Right renal cortex interstitium (tissue), 3 donors: ENCODE measurements around the gene PEAR1. TPM values are rescaled to one million over a fixed set of nuclear protein-coding genes. Genes with fewer than 3 reads are reported as not detected.
"Not testable (repeated sequence)": the region's sequence is repeated elsewhere in the genome, so short reads cannot be mapped to it uniquely, and the experiment has no call there.

ENCODE experiments used
- DNase-seq, 3 donors: peaks; one replicate each; pipeline ENCODE4 v3.0.0-alpha.2; 2013; ENCODE audit warnings: low read depth in 3 of 3, low spot score in 2 of 3
- polyA plus RNA-seq, 3 donors: library from polyadenylated mRNA; unstranded; fragments of 120-200 nt; gene quantifications; one replicate each; pipeline ENCODE4 v1.2.1, GENCODE V29; 2013; ENCODE audit not compliant: insufficient read length in 3 of 3

Gene PEAR1
- polyA plus RNA-seq, 3 donors = 16.7 to 19.2 (median 17.7) TPM

DNA sequence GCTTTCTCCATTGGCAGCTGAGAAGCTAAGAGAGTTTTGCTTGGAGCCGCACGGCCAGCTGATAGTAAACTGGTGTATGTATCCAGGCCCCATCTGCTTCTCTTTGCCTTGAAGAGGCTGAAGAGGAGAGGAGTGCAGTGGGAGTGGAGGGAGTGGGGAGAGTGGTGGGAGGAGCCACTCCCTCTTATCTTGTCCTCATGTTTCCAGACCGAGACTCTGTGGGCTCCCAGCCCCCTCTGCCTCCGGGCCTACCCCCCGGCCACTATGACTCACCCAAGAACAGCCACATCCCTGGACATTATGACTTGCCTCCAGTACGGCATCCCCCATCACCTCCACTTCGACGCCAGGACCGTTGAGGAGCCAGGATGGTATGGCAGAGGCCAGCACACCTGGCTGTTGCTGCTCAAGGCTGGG is 20.9 kb downstream of the PEAR1 start:
- no peak for DNase-seq

DNA sequence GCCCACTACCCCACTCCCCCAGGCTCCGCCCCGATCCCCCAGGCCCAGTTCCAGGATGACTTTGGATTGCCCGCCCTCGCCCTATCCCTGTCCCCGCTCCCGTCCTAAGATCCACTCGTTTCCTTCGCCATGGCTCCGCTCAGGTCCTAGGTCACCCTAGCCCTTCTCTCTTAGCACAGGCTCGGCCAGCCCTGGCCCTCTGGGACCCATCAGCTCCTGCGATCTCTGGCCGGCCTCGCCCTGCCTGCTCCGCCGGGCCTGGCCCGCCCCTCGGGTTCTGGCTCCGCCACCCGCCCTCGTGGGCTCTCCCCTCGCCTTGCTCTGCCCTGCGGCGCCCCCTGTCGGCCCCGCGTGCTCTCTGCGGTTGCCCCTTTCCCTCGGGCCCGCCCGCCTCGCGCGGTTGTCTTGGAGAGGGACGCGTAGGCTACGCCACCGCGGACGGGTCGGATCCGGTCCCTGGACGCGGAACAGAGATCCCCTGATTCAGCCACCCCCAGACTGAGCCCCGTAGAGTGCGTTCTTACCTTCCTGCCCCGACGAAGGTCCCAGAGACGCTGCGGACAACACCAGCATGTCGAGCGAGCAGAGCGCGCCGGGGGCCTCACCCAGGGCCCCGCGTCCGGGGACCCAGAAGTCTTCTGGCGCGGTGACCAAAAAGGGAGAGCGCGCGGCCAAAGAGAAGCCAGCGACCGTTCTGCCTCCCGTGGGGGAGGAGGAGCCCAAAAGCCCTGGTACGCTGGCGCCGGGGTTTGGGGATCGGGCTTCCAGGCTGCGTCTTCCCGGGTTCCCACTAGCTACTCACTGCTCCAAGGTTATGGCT is 26.9 kb downstream of the PEAR1 start, which contains the start of gene LRRC71:
TSS of gene LRRC71 (plus strand) at position 400 of the 820 bp plus-strand sequence. CDS start at position 572, 172 bp downstream.
- peak in 2 of 3 donors; percentile 59 to 72 for DNase-seq

DNA sequence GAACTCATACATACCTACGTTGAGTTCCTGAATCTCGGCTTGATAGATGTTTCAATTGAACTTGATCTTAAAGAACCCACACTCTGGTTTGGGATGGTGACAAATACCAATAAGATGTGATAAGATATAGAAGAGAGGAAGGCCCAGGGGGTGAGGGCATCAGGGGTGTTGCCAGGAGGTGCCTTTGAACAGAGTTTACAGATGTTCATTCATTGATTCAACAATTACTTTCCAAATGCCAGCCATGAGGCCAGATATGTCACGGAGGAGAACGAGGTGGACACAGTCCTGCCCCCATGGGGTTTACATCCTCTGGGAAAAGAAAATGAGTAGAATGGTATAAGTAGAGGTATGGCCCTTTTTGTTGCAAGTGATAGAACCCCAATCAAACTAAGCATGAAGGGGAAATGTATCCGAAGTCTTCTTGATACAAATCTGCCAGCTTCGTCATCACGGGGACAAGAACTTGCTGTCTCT is 27.6 kb downstream of the PEAR1 start:
- DNase-seq = no peak

DNA sequence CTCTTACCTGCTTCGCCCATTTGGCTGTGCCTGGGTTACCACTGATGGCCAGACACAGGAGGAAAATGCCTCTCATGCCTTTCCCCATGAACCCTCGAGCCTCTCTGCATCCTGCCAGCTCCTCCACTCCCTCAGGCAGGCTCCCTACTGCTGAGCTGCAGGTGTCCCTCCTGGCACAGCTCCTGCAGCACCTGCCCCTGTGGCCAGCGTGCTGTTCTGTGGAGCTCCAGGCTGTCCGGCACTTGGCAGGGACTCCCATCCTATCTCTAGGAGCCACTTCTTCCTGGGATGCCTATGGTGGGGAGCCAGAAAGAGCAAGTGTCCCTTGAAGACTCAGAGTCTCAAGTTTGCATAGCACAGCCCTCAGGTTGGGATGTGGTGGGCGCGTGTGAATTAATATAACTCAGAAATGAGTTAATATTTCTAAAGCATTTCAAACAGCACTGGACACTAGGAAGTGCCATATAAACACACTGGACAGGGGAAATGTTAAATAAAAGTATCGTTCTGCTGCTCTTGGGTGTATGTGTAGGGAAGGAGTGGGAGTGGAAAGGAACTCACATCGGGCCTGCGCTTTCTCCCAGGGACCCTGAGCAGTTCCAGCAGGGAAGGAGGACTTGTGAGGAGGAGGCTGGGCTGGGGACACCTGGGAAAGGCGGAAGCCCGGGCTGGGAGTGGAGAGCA is 29.6 kb downstream of the PEAR1 start:
- no peak for DNase-seq

DNA sequence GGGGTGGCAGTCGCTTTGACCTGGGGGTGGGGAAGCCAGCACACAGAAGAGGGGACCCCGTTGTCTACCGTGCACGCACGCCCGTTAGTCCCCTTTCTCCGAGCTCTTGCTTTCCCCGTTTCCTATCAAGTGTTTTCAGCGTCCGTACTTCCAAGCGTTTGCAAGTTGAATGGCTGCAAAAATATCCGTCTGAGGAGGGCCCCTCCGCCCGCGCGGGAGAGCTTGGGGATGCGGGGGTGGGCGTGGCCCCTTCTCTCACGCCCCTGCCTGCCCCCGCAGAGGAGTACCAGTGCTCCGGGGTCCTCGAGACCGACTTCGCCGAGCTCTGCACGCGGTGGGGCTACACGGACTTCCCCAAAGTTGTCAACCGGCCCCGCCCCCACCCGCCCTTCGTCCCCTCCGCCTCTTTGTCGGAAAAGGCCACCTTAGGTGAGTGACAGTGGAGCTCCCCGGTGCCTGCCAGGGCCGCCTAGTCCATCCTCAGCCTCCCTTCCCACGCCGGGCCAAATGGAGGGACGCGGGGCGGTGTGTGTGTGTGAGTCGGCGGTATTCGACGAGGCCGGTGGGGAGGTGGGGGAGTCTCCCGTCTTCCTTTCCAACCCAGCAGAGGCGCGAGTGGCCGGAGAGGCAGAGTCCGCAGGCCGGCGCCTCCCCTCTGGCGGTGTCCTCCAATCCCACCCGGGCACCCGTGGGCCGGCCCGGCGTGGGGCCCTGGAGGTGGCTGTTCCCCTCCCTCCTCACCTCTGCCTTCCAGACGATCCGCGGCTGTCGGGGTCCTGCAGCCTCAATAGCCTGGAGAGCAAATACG is 30.4 kb downstream of the PEAR1 start:
- no peak for DNase-seq

DNA sequence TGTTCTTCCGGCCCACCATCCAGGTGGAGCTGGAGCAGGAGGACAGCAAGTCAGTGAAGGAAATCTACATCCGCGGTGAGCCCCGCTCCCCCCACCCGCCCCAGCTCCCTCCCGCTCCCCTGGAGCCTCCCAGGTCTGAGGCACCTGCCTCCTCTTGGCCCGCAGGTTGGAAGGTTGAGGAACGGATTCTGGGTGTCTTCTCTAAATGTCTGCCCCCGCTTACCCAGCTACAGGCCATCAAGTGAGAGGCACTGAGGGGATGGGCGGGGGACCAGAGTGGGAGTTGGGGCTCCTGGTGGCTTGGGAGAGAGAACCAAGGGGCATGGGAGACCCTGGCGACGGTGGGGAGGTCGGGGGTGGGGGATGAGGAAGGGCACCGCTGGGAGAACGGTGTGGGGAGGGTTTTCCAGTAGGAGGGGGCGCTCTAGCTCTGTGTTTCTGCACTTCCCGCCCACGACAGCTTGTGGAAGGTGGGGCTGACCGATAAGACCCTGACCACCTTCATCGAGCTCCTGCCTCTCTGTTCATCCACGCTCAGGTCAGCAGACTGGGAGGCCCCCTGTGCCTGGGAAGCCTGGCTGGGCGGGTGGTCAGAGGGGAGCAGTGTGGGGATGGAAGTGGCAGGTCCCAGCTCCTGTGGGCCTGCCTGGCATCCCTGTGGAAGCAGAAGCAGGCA is 31.1 kb downstream of the PEAR1 start:
- DNase-seq = no peak

DNA sequence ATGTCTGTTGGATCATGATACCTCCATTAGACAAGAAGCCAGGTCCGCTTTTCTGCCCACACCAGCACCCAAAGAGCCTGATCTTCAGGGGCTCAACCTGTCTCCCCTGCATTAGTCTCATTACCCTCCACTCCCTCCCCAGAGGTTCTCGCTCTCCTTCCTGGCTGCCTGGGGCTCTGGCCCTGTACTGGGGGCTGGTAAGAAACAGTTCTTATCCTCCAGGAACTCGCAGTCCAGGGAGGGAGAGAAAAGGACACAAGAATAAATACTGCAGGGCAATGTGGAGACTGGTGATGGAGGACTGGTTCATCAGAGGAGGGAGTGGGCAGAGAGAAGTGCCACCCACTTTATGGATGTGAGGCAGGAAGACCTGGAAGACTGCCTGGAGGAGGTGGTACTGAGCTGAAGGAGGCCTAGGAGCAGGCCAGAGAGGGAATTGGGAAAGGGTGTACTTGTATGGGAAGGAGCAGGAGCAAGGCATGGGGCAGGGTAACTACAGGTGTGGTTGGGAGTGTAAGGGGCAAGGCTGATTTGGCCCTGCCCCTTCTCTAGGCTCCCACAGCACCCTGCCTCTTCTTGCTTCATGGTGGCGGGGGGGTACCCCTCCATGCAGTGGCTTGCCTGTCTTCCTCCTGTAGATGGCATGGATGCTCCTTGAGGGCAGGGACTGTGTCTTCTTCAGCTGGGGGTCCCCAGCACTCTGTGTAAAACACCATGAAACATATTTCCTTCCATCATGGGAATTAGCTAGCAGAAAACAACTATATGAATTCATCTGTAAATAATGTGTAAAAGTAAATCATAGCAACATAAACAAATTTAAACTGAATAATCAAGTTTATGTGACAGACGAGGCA is 31.9 kb downstream of the PEAR1 start:
- DNase-seq = no peak

DNA sequence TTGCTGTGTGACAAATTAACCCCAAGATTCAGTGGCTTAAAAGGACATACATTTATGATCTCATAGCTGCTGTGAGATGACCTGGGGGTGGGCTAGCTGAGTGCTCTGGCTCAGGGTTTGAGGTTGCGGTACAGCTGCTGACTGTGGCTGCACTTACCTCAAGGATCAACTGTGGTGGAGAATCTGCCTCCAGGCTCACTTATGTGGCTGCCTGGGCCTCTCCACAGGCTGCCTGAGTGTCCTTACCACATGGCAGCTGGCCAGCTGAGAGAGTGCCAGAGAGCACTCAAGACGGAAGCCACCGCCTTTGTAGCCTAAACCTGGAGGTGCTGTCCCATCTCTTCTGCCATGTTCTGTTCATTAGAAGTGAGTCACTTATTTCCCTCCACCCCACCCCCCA is 32.7 kb downstream of the PEAR1 start:
- no peak for DNase-seq

DNA sequence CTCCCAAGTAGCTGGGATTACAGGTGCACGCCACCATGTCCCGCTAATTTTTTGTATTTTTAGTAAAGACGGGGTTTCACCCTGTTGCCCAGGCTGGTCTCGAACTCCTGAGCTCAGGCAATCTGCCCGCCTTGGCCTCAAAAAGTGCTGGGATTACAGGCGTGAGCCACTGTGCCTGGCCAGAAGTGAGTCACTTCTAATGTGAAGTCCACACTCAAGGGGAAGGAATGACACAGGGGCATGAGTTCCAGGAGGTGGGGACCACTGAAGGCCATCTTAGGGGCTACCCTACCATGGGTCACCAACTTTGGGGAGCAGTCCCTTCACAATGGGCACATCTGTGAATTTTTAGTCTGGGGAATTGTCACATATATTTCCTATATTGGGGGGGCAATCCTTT is 33.2 kb downstream of the PEAR1 start:
- DNase-seq = not testable (repeated sequence)

DNA sequence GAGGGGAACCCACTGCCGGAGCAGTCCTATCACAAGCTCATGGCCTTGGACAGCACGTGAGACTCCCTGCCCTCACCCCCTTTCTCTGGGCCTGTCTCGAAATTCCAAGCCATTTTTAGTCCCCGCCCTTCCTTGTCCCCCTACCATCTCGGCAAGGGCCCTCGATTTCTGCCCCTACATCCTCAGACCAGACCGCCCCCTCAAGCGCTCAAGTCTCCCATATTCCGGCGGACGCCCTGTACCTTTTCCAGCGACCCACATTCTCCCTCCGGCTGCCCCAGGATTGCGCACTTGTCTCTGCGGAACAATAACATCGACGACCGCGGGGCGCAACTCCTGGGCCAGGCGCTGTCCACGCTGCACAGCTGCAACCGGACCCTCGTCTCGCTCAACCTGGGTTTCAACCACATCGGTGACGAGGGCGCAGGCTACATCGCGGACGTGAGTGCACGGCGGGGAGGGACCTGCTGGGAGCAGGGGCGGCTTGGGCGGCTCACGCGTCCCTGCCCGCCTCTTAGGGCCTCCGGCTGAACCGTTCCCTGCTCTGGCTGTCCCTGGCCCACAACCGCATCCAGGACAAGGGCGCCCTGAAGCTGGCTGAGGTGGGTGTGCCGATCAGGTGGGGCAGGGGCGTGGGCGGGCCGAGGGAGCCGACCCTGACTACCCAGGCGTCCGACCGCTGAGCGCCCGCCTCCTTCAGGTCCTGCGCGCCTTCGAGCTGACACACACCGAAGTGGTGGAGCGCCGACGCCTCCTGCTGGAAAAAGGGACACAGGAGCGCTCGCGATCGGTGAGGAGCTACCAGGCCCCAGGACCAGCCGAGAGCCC is 33.9 kb downstream of the PEAR1 start:
- peak in 1 of 3 donors; percentile 64 for DNase-seq

DNA sequence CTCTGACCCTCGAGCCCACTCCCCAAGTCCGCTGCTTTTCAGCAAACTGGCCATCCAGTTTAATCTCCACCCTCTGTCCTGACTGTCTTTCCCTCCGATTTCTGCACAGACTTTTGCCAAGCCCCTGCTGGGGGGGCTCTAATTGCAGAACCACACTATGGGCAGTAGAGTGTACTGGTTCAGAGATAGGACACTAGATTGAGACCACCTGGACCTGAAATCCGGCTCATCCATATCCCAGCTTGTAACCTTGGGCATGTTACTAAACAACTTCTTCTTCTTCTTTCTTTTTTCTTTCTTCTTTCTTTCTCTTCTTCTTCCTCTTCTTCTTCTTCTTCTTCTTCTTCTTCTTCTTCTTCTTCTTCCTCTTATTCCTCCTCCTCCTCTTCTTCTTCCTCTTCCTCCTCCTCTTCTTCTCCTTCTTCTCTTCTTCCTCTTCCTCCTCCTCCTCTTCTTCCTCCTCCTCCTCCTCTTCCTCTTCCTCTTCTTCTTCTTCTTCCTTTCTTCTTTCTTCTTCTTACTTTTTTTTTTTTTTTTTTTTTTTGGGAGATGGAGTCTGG is 34.6 kb downstream of the PEAR1 start:
- DNase-seq = no peak

DNA sequence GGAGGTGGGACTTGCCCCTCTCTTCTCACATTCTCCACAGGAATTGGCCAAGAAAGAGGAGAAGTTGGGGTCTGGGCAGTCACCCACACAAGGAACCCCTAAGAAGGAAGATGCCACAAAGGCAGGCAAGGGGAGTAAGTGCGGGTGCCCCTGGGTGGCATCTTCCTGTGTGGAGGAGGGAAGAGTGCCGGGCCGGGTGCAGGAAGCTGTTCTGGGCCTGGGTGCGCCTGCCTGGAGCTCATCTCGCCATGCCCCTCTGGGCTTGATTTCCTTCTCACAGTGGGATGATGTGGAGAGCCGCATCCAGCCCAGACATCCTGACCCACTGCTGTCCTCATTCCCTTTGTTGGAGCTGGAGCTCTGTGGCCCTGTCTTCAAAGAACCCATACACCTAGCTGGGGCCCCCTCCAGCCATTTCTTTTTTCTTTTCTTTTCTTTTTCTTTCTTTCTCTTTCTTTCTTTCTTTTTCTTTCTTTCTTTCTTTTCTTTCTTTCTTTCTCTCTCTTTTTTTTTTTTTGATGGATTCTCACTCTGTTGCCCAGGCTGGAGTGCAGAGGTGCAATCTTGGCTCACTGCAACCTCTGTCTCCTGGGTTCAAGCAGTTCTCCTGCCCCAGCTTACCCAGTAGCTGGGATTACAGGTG is 36.2 kb downstream of the PEAR1 start:
- no peak for DNase-seq

DNA sequence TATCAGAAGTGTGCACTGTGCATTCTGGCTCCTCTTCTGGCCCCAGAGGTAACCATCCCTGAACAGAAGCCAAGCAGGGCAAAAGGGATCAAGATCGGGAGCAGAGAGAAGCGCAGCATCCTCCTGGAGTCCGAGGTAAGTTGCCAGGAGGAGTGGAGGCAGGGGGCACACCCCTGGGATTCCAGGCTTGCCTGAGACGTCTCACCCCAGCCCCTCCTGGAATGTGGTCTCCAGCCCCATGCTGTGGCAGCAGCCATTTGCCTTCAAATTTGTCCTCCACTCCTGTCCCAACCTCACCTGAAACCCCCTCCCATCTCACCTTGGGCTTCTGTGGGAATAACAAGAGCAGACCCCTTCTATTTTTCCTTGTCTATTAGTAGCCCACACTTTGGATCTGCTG is 37.0 kb downstream of the PEAR1 start:
- DNase-seq = no peak

DNA sequence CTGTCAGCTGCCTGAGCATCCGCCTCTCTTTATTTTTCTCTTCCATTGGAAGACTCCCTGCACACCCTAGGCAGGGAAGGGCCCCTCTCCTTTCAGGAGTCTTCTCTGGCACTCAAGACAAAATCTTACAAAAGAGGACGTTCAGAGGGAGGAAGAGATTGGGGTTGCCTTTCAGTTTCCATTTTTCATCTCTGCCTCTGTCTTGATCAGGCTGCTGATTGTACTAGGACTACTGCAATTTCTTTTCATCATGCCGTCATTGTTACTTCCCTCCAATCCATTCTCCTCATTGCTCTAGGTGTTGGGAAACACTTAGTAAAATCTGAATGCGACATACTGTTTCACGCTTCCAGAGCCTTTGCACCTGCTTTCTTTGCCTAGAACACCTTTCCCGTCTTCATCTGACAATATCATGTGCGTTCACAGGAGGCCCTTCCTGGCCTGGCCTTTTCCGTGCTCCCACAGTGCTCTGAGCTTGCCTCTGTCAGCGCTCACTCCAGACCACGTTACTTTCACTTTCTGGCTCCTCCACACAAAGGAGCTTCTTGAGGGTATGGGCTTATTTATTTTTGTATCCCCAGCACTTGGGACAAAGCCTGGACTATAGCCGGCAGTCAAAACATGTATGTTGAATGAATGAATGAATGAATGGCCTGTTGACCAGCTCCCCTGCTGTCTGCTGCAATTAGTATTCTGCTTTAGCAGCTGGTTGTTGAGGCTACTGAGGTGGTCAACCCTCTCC is 37.9 kb downstream of the PEAR1 start:
- DNase-seq = no peak

DNA sequence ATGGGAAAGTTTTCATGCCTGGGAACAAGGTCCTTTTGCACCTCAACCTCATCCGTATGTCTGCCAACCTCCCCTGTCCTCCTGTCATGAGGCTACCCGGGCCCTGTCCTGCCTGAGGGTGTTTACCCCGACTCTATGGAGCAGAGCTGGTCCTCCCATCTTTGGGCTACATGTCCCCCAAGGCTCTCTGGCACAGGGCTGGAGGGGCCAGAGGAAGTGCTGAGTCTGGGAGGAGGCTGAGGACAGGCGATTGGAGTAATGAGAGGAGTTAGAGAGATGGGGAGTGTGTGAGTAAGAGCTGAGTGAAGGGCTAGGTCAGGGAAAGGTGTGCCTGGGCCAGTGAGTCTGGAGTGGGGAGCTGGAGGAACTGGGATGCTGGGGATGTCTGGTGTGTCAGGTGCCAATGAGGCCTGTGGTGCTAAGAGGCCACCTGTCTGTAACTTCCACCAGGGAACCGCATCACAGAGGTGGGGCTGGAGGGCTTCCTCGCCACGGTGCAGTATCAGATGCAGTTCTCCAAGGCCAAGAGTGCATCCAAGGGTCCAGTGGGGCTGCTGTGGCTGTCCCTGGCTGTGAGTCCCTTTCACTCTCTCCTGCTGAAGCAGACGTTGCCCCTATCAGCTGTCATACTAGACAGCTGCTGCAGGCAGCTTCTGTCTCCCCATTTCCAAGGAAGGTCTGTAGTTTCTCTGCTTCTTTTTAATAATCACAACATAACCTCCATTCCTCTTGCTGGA is 38.6 kb downstream of the PEAR1 start:
- DNase-seq = no peak

DNA sequence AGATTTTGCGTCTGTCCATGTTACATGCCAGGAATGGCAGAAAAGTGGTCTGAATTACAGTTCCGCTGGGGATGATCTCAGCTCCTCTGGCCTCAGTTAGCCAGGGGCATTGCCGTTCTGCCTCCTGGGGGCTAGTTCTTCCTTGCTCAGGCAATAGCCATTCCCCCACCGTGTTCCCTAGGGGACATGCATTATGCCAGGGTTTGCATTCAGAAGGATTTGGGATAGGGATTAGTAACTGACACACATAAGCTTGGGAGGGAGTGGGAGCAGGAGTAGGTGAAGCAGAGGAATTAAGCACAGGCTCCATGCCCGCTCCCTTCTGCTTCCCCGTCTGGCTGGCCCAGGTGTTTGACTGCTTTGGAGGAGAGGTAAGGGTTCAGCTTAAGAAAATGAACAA is 39.6 kb downstream of the PEAR1 start:
- DNase-seq = no peak
